ENCODE data around the gene SYAP1. TPM values are rescaled to one million over a fixed set of nuclear protein-coding genes. Genes with fewer than 3 reads are reported as not detected.
A peak's percentile ranks its signal among the peaks of the same experiment; 100 is the strongest.

Gene SYAP1
- 10 to 100 TPM; 10.6 to 22.6 (median 16.9) TPM for total RNA-seq

GRCh38 chrX:16719334-16720084 lies at the start of gene SYAP1:
SYAP1 (plus strand) TSS chrX:16719612; CDS start chrX:16719725, 113 bp downstream.
- Histone ChIP-seq H3K4me3 (peak within 1 kb of the TSS; percentile 57 to 75 (median 70)), H3K27me3 (peaks cover 0 to 5% of the 10 kb centered on the region in 2 donors), H3K36me3 (no peaks in the 10 kb centered on the region), H3K4me1 (peaks cover 0 to 18% (median 4%) of the 10 kb centered on the region in 4 donors), H3K9me3 (no peaks in the 10 kb centered on the region), H3K27ac (peak within 1 kb of the TSS; percentile 82 to 97 (median 93))
- peak; percentile 99 for TF ChIP-seq EP300 (IDR thresholded peaks at IDR 0.05)
- TF ChIP-seq CTCF (IDR thresholded peaks at IDR 0.05), result no peak
- TF ChIP-seq POLR2A (IDR thresholded peaks at IDR 0.05), result peak; percentile 78 to 97
- WGBS, 2 donors, result 0% methylated on average over 2 to 45 of the region's 54 CpGs
- peak; percentile 92 to 93 for DNase-seq (ENCODE audit: low spot score in 2 of 2)

GRCh38 chrX:16671005-16671404 lies 48.4 kb upstream of the SYAP1 start:
- Histone ChIP-seq H3K4me3 (no peak overlapping the region), H3K9me3 (no peaks in the 10 kb centered on the region), H3K36me3 (peaks cover 0 to 14% (median 0%) of the 10 kb centered on the region in 3 donors), H3K27ac (no peak overlapping the region), H3K4me1 (no peaks in the 10 kb centered on the region), H3K27me3 (peaks cover 0 to 13% of the 10 kb centered on the region in 2 donors)
- TF ChIP-seq EP300 (IDR thresholded peaks at IDR 0.05), result no peak
- TF ChIP-seq CTCF (IDR thresholded peaks at IDR 0.05), result peak in 3 of 5 experiments; percentile 18 to 40 (median 20)
- DNase-seq (ENCODE audit: low spot score in 2 of 2), result peak in 1 of 2 donors; percentile 28

- 72 to 81% methylated on average over 9 to 11 of the region's 11 CpGs for WGBS, 2 donors
- Histone ChIP-seq H3K36me3 (peaks cover 0 to 42% (median 0%) of the 10 kb centered on the region in 3 donors), H3K27ac (no peak overlapping the region), H3K4me3 (no peak overlapping the region), H3K4me1 (no peaks in the 10 kb centered on the region), H3K9me3 (no peaks in the 10 kb centered on the region), H3K27me3 (no peaks in the 10 kb centered on the region)
- TF ChIP-seq EP300 (IDR thresholded peaks at IDR 0.05) (no peak), POLR2A (IDR thresholded peaks at IDR 0.05) (no peak)
- DNase-seq (ENCODE audit: low spot score in 2 of 2), result no peak
Observed at GRCh38 chrX:16678689-16679088, 40.7 kb upstream of the SYAP1 start.

GRCh38 chrX:16683007-16683664 lies 36.3 kb upstream of the SYAP1 start:
- no peak overlapping the region for H3K27ac ChIP-seq
- H3K36me3 ChIP-seq, result peaks cover 0 to 60% (median 0%) of the 10 kb centered on the region in 3 donors
- WGBS, 2 donors, result 86 to 92% methylated on average over 7 of the region's 7 CpGs
- H3K4me3 ChIP-seq, result no peak overlapping the region
- no peaks in the 10 kb centered on the region for H3K9me3 ChIP-seq
- no peaks in the 10 kb centered on the region for H3K4me1 ChIP-seq
- no peak for DNase-seq (ENCODE audit: low spot score in 2 of 2)
- no peak for TF ChIP-seq CTCF (IDR thresholded peaks at IDR 0.05)
- TF ChIP-seq POLR2A (IDR thresholded peaks at IDR 0.05), result no peak
- no peak for TF ChIP-seq EP300 (IDR thresholded peaks at IDR 0.05)
- H3K27me3 ChIP-seq, result no peaks in the 10 kb centered on the region

GRCh38 chrX:16687514-16687913 lies 31.9 kb upstream of the SYAP1 start:
- no peak overlapping the region for H3K27ac ChIP-seq
- no peaks in the 10 kb centered on the region for H3K27me3 ChIP-seq
- 91 to 95% methylated on average over 3 of the region's 3 CpGs for WGBS, 2 donors
- TF ChIP-seq POLR2A (IDR thresholded peaks at IDR 0.05) (no peak), EP300 (IDR thresholded peaks at IDR 0.05) (no peak), CTCF (IDR thresholded peaks at IDR 0.05) (no peak)
- H3K4me1 ChIP-seq, result no peaks in the 10 kb centered on the region
- H3K36me3 ChIP-seq, result peaks cover 0 to 64% (median 0%) of the 10 kb centered on the region in 3 donors
- H3K4me3 ChIP-seq, result no peak overlapping the region
- no peaks in the 10 kb centered on the region for H3K9me3 ChIP-seq
- no peak for DNase-seq (ENCODE audit: low spot score in 2 of 2)
